WI38 (cell line): Measurements from ENCODE around the gene AGMAT.

Experiments
- H3K4me3 ChIP-seq: 2 replicates; pipeline ENCODE4 v1.5.1; 2011; ENCODE audit warnings: low read depth, mild to moderate bottlenecking, control low read depth, low read length
- TF ChIP-seq, protein P1 (sequence below): IDR thresholded peaks from 2 replicates; pipeline ENCODE4 v1.5.1; 2012; ENCODE audit warnings: low read depth, mild to moderate bottlenecking, control low read depth, low read length

The AGMAT gene

GRCh38 chr1:15583016-15583706 is 1.7 kb downstream of the AGMAT start:
- no peak overlapping the region for H3K4me3 ChIP-seq
- TF ChIP-seq, protein P1, sequence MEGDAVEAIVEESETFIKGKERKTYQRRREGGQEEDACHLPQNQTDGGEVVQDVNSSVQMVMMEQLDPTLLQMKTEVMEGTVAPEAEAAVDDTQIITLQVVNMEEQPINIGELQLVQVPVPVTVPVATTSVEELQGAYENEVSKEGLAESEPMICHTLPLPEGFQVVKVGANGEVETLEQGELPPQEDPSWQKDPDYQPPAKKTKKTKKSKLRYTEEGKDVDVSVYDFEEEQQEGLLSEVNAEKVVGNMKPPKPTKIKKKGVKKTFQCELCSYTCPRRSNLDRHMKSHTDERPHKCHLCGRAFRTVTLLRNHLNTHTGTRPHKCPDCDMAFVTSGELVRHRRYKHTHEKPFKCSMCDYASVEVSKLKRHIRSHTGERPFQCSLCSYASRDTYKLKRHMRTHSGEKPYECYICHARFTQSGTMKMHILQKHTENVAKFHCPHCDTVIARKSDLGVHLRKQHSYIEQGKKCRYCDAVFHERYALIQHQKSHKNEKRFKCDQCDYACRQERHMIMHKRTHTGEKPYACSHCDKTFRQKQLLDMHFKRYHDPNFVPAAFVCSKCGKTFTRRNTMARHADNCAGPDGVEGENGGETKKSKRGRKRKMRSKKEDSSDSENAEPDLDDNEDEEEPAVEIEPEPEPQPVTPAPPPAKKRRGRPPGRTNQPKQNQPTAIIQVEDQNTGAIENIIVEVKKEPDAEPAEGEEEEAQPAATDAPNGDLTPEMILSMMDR, result no peak

DNA sequence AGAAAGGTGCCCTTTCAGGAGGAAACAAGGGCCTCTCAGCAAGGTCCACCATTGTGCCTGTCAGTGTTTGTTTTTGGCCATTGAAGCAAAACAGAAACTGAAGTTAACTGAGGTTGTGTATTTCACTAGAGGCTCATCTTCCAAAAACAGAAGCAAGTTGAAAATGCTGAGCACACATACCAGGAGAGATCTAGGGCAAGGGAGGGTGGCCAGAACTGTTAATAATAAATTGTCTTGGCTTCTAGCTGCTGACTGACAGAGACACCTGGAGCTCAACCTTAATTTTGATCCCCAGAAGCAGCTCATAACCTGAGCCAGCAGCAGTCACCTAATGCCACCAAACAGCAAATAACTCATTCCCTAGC is 5.2 kb downstream of the AGMAT start:
- TF ChIP-seq, protein P1, result no peak
- no peak overlapping the region for H3K4me3 ChIP-seq

GRCh38 chr1:15578921-15579682 is 5.7 kb downstream of the AGMAT start:
- H3K4me3 ChIP-seq, result no peak overlapping the region
- TF ChIP-seq, protein P1, result no peak

DNA sequence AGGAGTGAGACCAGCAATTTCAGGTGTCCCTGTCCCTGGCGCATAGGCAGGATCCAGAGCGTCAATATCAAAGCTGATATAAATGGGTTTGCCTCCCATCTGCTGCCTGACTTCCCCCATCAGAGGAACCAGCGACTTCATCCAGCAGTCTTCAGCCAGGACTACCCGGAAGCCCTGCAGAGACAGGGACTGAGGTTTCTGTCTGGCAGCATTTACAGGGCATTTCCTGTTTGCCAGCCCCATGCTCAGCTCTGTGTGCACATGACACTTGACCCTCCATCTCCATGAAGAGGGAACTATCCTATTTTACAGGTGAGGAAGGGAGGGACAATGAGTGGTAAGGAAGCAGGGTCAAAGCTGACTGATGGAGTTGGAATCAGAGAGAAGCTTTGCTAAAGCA is 7.2 kb downstream of the AGMAT start:
- no peak overlapping the region for H3K4me3 ChIP-seq
- TF ChIP-seq, protein P1, result no peak

GRCh38 chr1:15575549-15576150 is 9.2 kb downstream of the AGMAT start:
- no peak overlapping the region for H3K4me3 ChIP-seq
- TF ChIP-seq, protein P1, result no peak

GRCh38 chr1:15574741-15575140 is 10.1 kb downstream of the AGMAT start:
- TF ChIP-seq, protein P1, result no peak
- no peak overlapping the region for H3K4me3 ChIP-seq

DNA sequence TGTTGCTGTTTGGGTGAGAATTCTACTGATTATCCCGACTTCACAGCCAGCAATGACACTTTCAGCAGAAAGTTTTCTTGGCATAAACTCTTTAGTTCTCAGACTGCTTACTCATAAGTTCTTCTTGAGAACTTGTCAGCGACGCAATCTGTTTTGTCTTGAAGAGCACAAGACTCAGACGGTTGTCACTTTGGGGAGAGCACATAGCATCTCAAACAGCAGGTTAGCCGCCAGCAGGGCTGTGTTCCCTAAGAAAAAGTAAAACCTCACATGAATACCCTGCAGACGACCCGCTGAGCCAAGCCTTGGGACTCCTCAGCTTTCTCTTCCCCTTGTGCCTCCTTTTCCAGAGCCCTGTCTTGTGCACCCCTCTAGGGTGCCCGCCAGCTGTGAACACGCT is 11.4 kb downstream of the AGMAT start:
- TF ChIP-seq, protein P1, result no peak
- H3K4me3 ChIP-seq, result no peak overlapping the region
